ENCODE data around the gene TGFBR3. TPM values are rescaled to one million over a fixed set of nuclear protein-coding genes. Genes with fewer than 3 reads are reported as not detected.

TGFBR3 gene
- total RNA-seq, 1 experiment from 2014 or later, result not detected

GRCh38 chr1:91697861-91698260 lies 188.1 kb downstream of the TGFBR3 start:
- no peaks in the 10 kb centered on the region for H3K27me3 ChIP-seq (ENCODE audit: low read length)
- H3K4me2 ChIP-seq (ENCODE audit: low read depth, low read length, poor library complexity, severe bottlenecking), result no peak overlapping the region
- no peak for DNase-seq
- H3K36me3 ChIP-seq (ENCODE audit: insufficient read depth, low read length), result no peaks in the 10 kb centered on the region
- no peaks in the 10 kb centered on the region for H3K9me3 ChIP-seq (ENCODE audit: low read length)
- H3K4me1 ChIP-seq (ENCODE audit: low read length), result no peaks in the 10 kb centered on the region
- no peak overlapping the region for H2AFZ ChIP-seq (ENCODE audit: low read length)
- no peak overlapping the region for H3K9ac ChIP-seq (ENCODE audit: low read length)
- H3K9me2 ChIP-seq (replicated peaks; ENCODE audit: insufficient read depth, low read length), result no peaks in the 10 kb centered on the region
- H3K27ac ChIP-seq (ENCODE audit: low read length), result no peak overlapping the region
- H3K79me2 ChIP-seq (ENCODE audit: low read length), result no peaks in the 10 kb centered on the region
- no peaks in the 10 kb centered on the region for H4K20me1 ChIP-seq (ENCODE audit: insufficient read depth, low read depth, low read length)
- no peak overlapping the region for H3K4me3 ChIP-seq (ENCODE audit: low read length)

- Histone ChIP-seq H3K9me2 (replicated peaks; ENCODE audit: insufficient read depth, low read length) (no peaks in the 10 kb centered on the region), H3K9me3 (ENCODE audit: low read length) (no peaks in the 10 kb centered on the region), H3K36me3 (ENCODE audit: insufficient read depth, low read length) (no peaks in the 10 kb centered on the region), H3K27ac (ENCODE audit: low read length) (no peak overlapping the region), H3K4me2 (ENCODE audit: low read depth, low read length, poor library complexity, severe bottlenecking) (no peak overlapping the region), H2AFZ (ENCODE audit: low read length) (no peak overlapping the region), H3K4me3 (ENCODE audit: low read length) (no peak overlapping the region), H3K4me1 (ENCODE audit: low read length) (no peaks in the 10 kb centered on the region), H3K79me2 (ENCODE audit: low read length) (no peaks in the 10 kb centered on the region), H3K27me3 (ENCODE audit: low read length) (no peaks in the 10 kb centered on the region), H4K20me1 (ENCODE audit: insufficient read depth, low read depth, low read length) (no peaks in the 10 kb centered on the region), H3K9ac (ENCODE audit: low read length) (no peak overlapping the region)
- no peak for DNase-seq
These were observed 188.5 kb downstream of the TGFBR3 start for GRCh38 chr1:91697416-91697815.

GRCh38 chr1:91696321-91696720 lies 189.6 kb downstream of the TGFBR3 start:
- H3K9me2 ChIP-seq (replicated peaks; ENCODE audit: insufficient read depth, low read length), result no peaks in the 10 kb centered on the region
- H3K27ac ChIP-seq (ENCODE audit: low read length), result no peak overlapping the region
- no peak overlapping the region for H3K4me2 ChIP-seq (ENCODE audit: low read depth, low read length, poor library complexity, severe bottlenecking)
- no peak overlapping the region for H2AFZ ChIP-seq (ENCODE audit: low read length)
- H3K4me1 ChIP-seq (ENCODE audit: low read length), result no peaks in the 10 kb centered on the region
- H3K36me3 ChIP-seq (ENCODE audit: insufficient read depth, low read length), result no peaks in the 10 kb centered on the region
- no peak overlapping the region for H3K9ac ChIP-seq (ENCODE audit: low read length)
- no peaks in the 10 kb centered on the region for H3K79me2 ChIP-seq (ENCODE audit: low read length)
- H3K27me3 ChIP-seq (ENCODE audit: low read length), result no peaks in the 10 kb centered on the region
- no peak for DNase-seq
- no peaks in the 10 kb centered on the region for H3K9me3 ChIP-seq (ENCODE audit: low read length)
- no peak overlapping the region for H3K4me3 ChIP-seq (ENCODE audit: low read length)
- no peaks in the 10 kb centered on the region for H4K20me1 ChIP-seq (ENCODE audit: insufficient read depth, low read depth, low read length)

- Histone ChIP-seq H3K79me2 (ENCODE audit: low read length) (no peaks in the 10 kb centered on the region), H3K9me2 (replicated peaks; ENCODE audit: insufficient read depth, low read length) (no peaks in the 10 kb centered on the region), H3K4me2 (ENCODE audit: low read depth, low read length, poor library complexity, severe bottlenecking) (no peak overlapping the region), H2AFZ (ENCODE audit: low read length) (no peak overlapping the region), H3K9me3 (ENCODE audit: low read length) (no peaks in the 10 kb centered on the region), H3K9ac (ENCODE audit: low read length) (no peak overlapping the region), H4K20me1 (ENCODE audit: insufficient read depth, low read depth, low read length) (no peaks in the 10 kb centered on the region), H3K4me1 (ENCODE audit: low read length) (no peaks in the 10 kb centered on the region), H3K36me3 (ENCODE audit: insufficient read depth, low read length) (no peaks in the 10 kb centered on the region), H3K27ac (ENCODE audit: low read length) (no peak overlapping the region), H3K4me3 (ENCODE audit: low read length) (no peak overlapping the region), H3K27me3 (ENCODE audit: low read length) (no peaks in the 10 kb centered on the region)
- no peak for DNase-seq
These were observed 192.4 kb downstream of the TGFBR3 start for GRCh38 chr1:91693557-91693956.

- Histone ChIP-seq H4K20me1 (ENCODE audit: insufficient read depth, low read depth, low read length) (no peaks in the 10 kb centered on the region), H3K27me3 (ENCODE audit: low read length) (no peaks in the 10 kb centered on the region), H3K36me3 (ENCODE audit: insufficient read depth, low read length) (no peaks in the 10 kb centered on the region), H3K79me2 (ENCODE audit: low read length) (no peaks in the 10 kb centered on the region), H3K4me2 (ENCODE audit: low read depth, low read length, poor library complexity, severe bottlenecking) (no peak overlapping the region), H3K27ac (ENCODE audit: low read length) (no peak overlapping the region), H2AFZ (ENCODE audit: low read length) (no peak overlapping the region), H3K9me3 (ENCODE audit: low read length) (no peaks in the 10 kb centered on the region), H3K9me2 (replicated peaks; ENCODE audit: insufficient read depth, low read length) (no peaks in the 10 kb centered on the region), H3K4me3 (ENCODE audit: low read length) (no peak overlapping the region), H3K4me1 (ENCODE audit: low read length) (no peaks in the 10 kb centered on the region), H3K9ac (ENCODE audit: low read length) (no peak overlapping the region)
- no peak for DNase-seq
These were observed 194.4 kb downstream of the TGFBR3 start for GRCh38 chr1:91691525-91691924.

- Histone ChIP-seq H3K4me1 (ENCODE audit: low read length) (no peaks in the 10 kb centered on the region), H3K4me2 (ENCODE audit: low read depth, low read length, poor library complexity, severe bottlenecking) (no peak overlapping the region), H3K9me3 (ENCODE audit: low read length) (no peaks in the 10 kb centered on the region), H4K20me1 (ENCODE audit: insufficient read depth, low read depth, low read length) (no peaks in the 10 kb centered on the region), H3K9ac (ENCODE audit: low read length) (no peak overlapping the region), H3K9me2 (replicated peaks; ENCODE audit: insufficient read depth, low read length) (no peaks in the 10 kb centered on the region), H3K79me2 (ENCODE audit: low read length) (no peaks in the 10 kb centered on the region), H3K27me3 (ENCODE audit: low read length) (no peaks in the 10 kb centered on the region), H3K4me3 (ENCODE audit: low read length) (no peak overlapping the region), H3K27ac (ENCODE audit: low read length) (no peak overlapping the region), H2AFZ (ENCODE audit: low read length) (no peak overlapping the region), H3K36me3 (ENCODE audit: insufficient read depth, low read length) (no peaks in the 10 kb centered on the region)
- no peak for DNase-seq
These were observed 196.1 kb downstream of the TGFBR3 start for GRCh38 chr1:91689641-91690481.

- Histone ChIP-seq H2AFZ (ENCODE audit: low read length) (no peak overlapping the region), H3K4me2 (ENCODE audit: low read depth, low read length, poor library complexity, severe bottlenecking) (no peak overlapping the region), H3K27me3 (ENCODE audit: low read length) (no peaks in the 10 kb centered on the region), H3K27ac (ENCODE audit: low read length) (no peak overlapping the region), H3K79me2 (ENCODE audit: low read length) (no peaks in the 10 kb centered on the region), H3K36me3 (ENCODE audit: insufficient read depth, low read length) (no peaks in the 10 kb centered on the region), H3K9me2 (replicated peaks; ENCODE audit: insufficient read depth, low read length) (no peaks in the 10 kb centered on the region), H3K9ac (ENCODE audit: low read length) (no peak overlapping the region), H4K20me1 (ENCODE audit: insufficient read depth, low read depth, low read length) (no peaks in the 10 kb centered on the region), H3K4me3 (ENCODE audit: low read length) (no peak overlapping the region), H3K9me3 (ENCODE audit: low read length) (no peaks in the 10 kb centered on the region), H3K4me1 (ENCODE audit: low read length) (no peaks in the 10 kb centered on the region)
- no peak for DNase-seq
These were observed 198.5 kb downstream of the TGFBR3 start for GRCh38 chr1:91687452-91687851.

GRCh38 chr1:91685994-91686393 lies 200.0 kb downstream of the TGFBR3 start:
- no peaks in the 10 kb centered on the region for H3K4me1 ChIP-seq (ENCODE audit: low read length)
- no peaks in the 10 kb centered on the region for H3K36me3 ChIP-seq (ENCODE audit: insufficient read depth, low read length)
- H2AFZ ChIP-seq (ENCODE audit: low read length), result no peak overlapping the region
- DNase-seq, result no peak
- no peaks in the 10 kb centered on the region for H3K27me3 ChIP-seq (ENCODE audit: low read length)
- H3K9ac ChIP-seq (ENCODE audit: low read length), result no peak overlapping the region
- no peaks in the 10 kb centered on the region for H3K9me2 ChIP-seq (replicated peaks; ENCODE audit: insufficient read depth, low read length)
- no peaks in the 10 kb centered on the region for H4K20me1 ChIP-seq (ENCODE audit: insufficient read depth, low read depth, low read length)
- no peaks in the 10 kb centered on the region for H3K9me3 ChIP-seq (ENCODE audit: low read length)
- H3K27ac ChIP-seq (ENCODE audit: low read length), result no peak overlapping the region
- H3K4me2 ChIP-seq (ENCODE audit: low read depth, low read length, poor library complexity, severe bottlenecking), result no peak overlapping the region
- no peaks in the 10 kb centered on the region for H3K79me2 ChIP-seq (ENCODE audit: low read length)
- no peak overlapping the region for H3K4me3 ChIP-seq (ENCODE audit: low read length)
